GM18858 (cell line): ENCODE measurements around the gene GNB2.
"Not testable (repeated sequence)": the region's sequence is repeated elsewhere in the genome, so short reads cannot be mapped to it uniquely, and the experiment has no call there.

ENCODE experiments used
- ATAC-seq: cut with Tn5 transposase; IDR thresholded peaks from one replicate; pipeline ENCODE4 v1.9.1; 2021; ENCODE audit not compliant: unreplicated experiment

Gene GNB2

GRCh38 chr7:100723732-100724275 is 50.3 kb downstream of the GNB2 start:
- ATAC-seq, result no peak

DNA sequence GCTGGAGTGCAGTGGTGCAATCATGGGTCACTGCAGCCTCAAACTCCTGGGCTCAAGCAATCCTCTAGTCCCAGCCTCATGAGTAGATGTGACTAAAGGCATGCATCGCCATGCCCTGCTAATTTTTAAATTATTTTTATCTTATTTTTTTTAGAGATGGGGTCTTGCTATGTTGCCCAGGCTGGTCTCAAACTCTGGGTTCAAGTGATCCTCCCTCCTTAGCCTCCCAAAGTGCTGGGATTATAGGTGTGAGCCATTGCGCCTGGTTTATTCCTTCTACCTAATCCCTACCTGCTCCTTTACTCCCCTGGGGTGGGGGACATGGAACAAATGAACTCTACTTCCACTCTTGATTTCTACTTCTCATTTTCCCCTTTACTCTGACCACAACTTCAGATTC is 50.8 kb downstream of the GNB2 start:
- ATAC-seq, result not testable (repeated sequence)

DNA sequence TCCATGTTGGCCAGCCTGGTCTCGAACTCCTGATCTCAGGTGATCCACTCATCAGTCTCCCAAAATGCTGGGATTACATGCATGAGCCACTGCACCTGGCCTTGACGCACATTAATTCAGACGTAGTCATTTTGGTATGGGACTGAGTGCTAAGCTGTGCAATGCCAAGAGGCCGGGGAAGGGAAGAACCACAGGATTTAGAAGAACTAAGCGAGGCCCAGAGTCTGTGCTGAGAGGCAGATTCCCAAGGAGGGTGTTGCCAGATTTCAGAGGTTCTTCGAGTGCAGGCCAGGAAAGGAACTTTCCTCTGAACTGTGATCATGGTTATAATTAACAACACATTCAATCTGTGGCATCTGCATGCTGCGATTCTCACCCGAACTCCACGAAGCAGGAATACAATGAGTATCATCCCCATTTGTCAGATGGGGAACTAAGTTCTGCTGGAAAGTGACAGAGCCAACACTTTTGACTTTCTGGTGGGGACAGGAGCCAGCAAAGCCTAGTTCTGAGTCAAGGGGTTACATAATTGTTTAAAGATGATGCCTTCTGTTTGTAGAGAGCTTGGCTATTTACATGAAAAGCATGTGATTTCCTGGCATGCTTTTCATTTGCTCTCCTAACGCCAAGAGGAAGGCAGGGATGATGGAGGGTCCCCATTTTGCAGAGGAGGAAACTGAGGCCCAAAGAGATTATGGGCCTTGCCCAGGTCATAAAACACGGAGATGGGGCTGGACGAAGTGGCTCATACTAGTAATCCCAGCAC is 53.6 kb downstream of the GNB2 start:
- ATAC-seq, result no peak

GRCh38 chr7:100728196-100728595 is 54.7 kb downstream of the GNB2 start:
- no peak for ATAC-seq
